Activated naive CD4-positive, alpha-beta T cell treated with anti-CD3 and anti-CD28 coated beads, Interleukin-2, amount 10 ng/mL, durations not matched to agents 7 days and 5 days (primary cell): ENCODE measurements around the gene C13orf46.

Experiments used
- CTCF ChIA-PET: fragments of 350-600 bp; sonication (Branson Sonifier 250); formaldehyde crosslinking; loops from one replicate; lab custom pipeline; 2021; ENCODE audit warnings: antibody characterized with exemption; lab: Charles Lee
- DNase-seq: peaks from one replicate; pipeline ENCODE4 v3.0.0-alpha.2; 2020
- H3K27ac Mint-ChIP-seq: one replicate; pipeline ENCODE4 v1.8.0; 2021; ENCODE audit warnings: mild to moderate bottlenecking, moderate library complexity, mixed read lengths
- H3K27me3 Mint-ChIP-seq: one replicate; pipeline ENCODE4 v1.8.0; 2021; ENCODE audit warnings: mild to moderate bottlenecking, mixed read lengths
- H3K36me3 Mint-ChIP-seq: one replicate; pipeline ENCODE4 v1.8.0; 2021; ENCODE audit warnings: mixed read lengths
- H3K4me1 Mint-ChIP-seq: one replicate; pipeline ENCODE4 v1.8.0; 2021; ENCODE audit warnings: mixed read lengths
- H3K4me3 Mint-ChIP-seq: one replicate; pipeline ENCODE4 v1.8.0; 2021; ENCODE audit warnings: mild to moderate bottlenecking, moderate library complexity, mixed read lengths
- H3K9me3 Mint-ChIP-seq: one replicate; pipeline ENCODE4 v1.8.0; 2021; ENCODE audit warnings: mixed read lengths

Gene C13orf46

DNA sequence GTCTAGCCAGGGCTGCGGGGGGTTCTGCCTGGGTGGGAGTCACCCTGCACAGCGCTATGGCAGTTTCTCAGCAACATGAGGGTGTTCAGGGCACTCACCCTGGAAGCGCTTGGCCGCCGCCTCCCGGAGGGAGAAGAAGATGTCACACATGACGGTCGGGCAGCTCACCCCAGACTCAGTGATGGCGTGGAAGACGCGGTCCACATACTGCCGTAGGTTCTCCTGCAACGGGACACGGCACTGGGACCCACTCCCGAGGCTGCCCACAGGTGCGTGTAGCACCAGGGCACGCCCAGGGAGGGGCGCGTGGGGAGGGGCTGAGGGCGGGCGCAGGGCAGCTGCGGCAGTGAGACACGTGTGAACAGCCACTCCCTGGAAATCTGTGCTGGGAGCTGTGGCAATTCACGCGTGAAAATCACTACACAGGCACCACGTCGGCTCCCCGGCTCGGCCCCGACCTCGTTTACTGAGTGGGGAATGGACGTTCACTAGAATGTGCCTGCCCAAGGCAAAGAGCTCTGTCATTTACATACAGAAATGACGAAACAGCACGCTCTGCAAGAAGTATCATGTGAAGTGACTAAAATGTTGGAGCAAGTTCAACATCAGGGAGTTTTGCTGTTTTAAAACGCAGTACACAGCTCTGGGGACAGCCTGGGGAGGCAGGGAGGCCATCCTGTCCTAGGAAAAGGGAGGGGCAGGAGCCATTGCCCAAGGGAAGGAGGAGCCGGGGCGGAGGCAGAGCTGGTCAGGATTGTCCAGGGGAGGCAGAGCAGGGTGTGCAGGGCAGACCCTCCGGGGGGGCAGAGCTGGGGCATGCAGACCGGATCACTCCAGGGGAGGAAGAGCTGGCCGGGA is 41.5 kb upstream of the C13orf46 start:
- CTCF ChIA-PET, result interaction anchor here (0.9 kb wide), 1 partner anchor 93 kb away, joined by 3 read pairs; no protein-coding TSS in a partner anchor
- no peak for DNase-seq
- Mint-ChIP-seq H3K9me3 (no peaks in the 10 kb centered on the region), H3K36me3 (peaks cover 38% of the 10 kb centered on the region), H3K4me1 (peaks cover 8% of the 10 kb centered on the region), H3K27ac (no peak overlapping the region), H3K4me3 (no peak overlapping the region), H3K27me3 (no peaks in the 10 kb centered on the region)

- DNase-seq, result no peak
- Mint-ChIP-seq H3K9me3 (no peaks in the 10 kb centered on the region), H3K36me3 (peaks cover 43% of the 10 kb centered on the region), H3K27me3 (no peaks in the 10 kb centered on the region), H3K4me3 (no peak overlapping the region), H3K27ac (no peak overlapping the region), H3K4me1 (peaks cover 8% of the 10 kb centered on the region)
- CTCF ChIA-PET, result no interaction called here
Observed at GRCh38 chr13:114013952-114014629, 40.2 kb upstream of the C13orf46 start.

DNA sequence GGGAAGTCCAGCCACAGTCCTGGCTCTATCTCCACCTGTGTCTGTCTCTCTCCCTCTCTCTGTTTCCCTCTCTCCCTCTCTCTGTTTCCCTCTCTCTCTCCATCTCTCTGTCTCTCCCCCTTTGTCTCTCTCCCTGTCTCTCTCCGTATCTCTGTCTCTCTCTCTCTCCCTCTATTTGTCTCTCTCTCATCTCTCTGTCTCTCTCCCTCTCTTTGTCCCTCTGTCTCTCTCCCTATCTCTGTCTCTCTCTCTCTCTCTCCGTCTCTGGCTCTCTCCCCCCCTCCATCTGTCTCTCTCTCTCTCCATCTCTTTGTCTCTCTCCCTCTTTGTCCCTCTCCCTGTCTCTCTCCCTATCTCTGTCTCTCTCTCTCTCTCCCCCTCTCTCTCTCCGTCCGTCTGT is 39.5 kb upstream of the C13orf46 start:
- Mint-ChIP-seq H3K4me3 (no peak overlapping the region), H3K9me3 (no peaks in the 10 kb centered on the region), H3K36me3 (peaks cover 42% of the 10 kb centered on the region), H3K4me1 (peaks cover 8% of the 10 kb centered on the region), H3K27ac (no peak overlapping the region), H3K27me3 (no peaks in the 10 kb centered on the region)
- DNase-seq, result no peak
- CTCF ChIA-PET, result no interaction called here

DNA sequence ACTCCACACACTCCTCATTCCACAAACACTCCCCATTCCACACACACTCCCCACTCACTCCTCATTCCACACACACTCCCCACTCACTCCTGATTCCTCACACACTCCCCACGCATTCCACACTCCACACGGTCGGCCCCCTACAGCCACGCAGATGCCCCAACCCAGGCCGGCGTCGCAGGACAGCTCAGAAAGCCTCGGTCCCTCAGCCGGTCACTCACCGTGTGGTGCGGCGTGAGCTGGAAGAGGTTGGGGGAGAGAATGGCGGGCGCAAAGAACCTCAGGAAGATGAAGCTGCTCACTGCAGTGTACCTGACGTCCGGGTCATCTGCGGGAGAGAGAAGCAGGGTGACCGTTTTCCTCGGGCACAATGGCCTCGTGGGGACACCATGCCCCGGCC is 39.0 kb upstream of the C13orf46 start:
- Mint-ChIP-seq H3K4me1 (peaks cover 8% of the 10 kb centered on the region), H3K27ac (no peak overlapping the region), H3K36me3 (peaks cover 38% of the 10 kb centered on the region), H3K4me3 (no peak overlapping the region), H3K27me3 (no peaks in the 10 kb centered on the region), H3K9me3 (no peaks in the 10 kb centered on the region)
- CTCF ChIA-PET, result no interaction called here
- DNase-seq, result no peak

DNA sequence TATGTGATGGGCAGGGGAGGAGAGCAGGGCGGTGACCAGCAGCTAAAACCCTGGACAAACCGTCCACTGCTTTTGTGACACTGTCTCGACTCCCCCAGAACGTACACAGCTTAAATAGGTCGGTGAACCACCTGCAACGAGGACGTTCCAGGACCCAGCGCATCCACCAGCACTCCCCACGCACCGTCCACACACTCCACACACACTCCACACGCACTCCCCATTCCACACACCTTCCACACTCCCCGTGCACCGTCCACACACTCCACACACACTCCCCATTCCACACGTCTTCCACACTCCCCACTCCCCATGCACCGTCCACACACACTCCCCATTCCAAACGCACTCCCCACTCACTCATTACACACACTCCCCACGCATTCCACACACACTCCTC is 38.3 kb upstream of the C13orf46 start:
- Mint-ChIP-seq H3K27ac (no peak overlapping the region), H3K27me3 (no peaks in the 10 kb centered on the region), H3K9me3 (no peaks in the 10 kb centered on the region), H3K4me1 (peaks cover 8% of the 10 kb centered on the region), H3K4me3 (no peak overlapping the region), H3K36me3 (peaks cover 37% of the 10 kb centered on the region)
- CTCF ChIA-PET, result no interaction called here
- DNase-seq, result no peak

DNA sequence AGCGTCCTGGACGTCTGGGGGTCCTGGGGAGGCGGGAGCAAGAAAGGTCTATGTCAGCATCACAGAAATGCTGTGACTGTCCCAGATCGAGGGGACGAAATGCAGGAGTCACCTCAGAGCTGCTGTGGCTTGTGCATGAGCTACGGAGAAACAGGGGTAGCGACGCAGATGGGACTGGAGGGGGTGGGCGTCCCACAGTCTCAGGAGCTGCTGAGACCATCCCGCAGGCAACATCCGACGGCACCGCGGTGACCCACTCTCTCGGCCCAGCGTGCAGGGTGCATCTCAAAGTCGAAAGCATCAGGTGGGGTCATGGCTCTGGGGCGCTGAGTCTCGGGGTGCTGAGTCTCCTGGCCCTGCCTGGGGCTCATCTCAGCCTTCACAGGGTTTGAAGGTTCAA is 37.4 kb upstream of the C13orf46 start:
- H3K36me3 Mint-ChIP-seq, result peaks cover 30% of the 10 kb centered on the region
- CTCF ChIA-PET, result no interaction called here
- no peak overlapping the region for H3K4me3 Mint-ChIP-seq
- no peaks in the 10 kb centered on the region for H3K27me3 Mint-ChIP-seq
- peaks cover 8% of the 10 kb centered on the region for H3K4me1 Mint-ChIP-seq
- H3K9me3 Mint-ChIP-seq, result no peaks in the 10 kb centered on the region
- peak overlapping the region; percentile 83 for H3K27ac Mint-ChIP-seq
- DNase-seq, result no peak

GRCh38 chr13:114010401-114011101 is 36.7 kb upstream of the C13orf46 start:
- H3K4me1 Mint-ChIP-seq, result peaks cover 8% of the 10 kb centered on the region
- no peaks in the 10 kb centered on the region for H3K27me3 Mint-ChIP-seq
- no peaks in the 10 kb centered on the region for H3K9me3 Mint-ChIP-seq
- peak; percentile 45 for DNase-seq
- peak overlapping the region; percentile 83 for H3K27ac Mint-ChIP-seq
- peaks cover 26% of the 10 kb centered on the region for H3K36me3 Mint-ChIP-seq
- H3K4me3 Mint-ChIP-seq, result no peak overlapping the region
- CTCF ChIA-PET, result no interaction called here

DNA sequence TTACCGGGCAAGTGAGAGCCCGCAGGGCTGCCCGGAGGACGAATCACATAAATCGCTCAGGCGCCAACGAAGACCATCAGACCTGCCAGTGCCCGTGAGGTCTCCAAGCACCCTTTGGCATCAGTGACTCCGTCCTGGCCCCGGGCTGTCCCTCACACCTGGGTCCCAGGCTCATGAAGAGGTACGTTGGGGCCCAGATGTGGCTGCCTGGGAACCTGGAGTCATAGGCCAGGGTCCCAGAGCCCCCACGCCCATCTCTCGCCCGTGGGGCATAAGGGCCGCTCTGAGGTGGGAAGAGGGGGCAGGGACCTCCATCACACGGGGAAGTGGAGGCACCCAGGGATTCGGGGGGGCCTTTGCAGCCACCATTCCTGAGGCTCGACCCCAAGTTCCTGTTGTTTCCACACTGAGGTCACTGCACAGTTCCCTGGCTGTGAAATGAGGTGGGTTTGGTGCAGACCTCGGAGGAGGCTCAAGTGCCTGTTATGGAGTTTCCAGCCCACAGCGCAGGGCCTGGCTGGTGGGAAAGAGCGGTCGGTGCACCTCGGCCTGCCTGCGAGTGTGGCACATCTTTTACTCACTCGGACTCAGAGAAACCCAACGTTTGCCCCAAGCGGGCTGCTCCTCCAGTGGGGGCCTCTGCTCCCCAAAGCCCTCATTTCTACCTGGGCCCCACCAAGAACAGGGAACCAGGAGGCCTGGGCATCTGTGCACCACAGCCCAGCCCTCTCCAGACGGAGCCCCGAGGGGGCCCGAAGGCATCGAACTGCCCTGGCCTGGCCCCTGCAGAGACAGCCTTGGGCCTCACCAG is 35.9 kb upstream of the C13orf46 start:
- no peak for DNase-seq
- Mint-ChIP-seq H3K27me3 (no peaks in the 10 kb centered on the region), H3K9me3 (no peaks in the 10 kb centered on the region), H3K36me3 (peaks cover 27% of the 10 kb centered on the region), H3K4me1 (peaks cover 8% of the 10 kb centered on the region), H3K4me3 (no peak overlapping the region), H3K27ac (peak overlapping the region; percentile 78)
- CTCF ChIA-PET, result no interaction called here

DNA sequence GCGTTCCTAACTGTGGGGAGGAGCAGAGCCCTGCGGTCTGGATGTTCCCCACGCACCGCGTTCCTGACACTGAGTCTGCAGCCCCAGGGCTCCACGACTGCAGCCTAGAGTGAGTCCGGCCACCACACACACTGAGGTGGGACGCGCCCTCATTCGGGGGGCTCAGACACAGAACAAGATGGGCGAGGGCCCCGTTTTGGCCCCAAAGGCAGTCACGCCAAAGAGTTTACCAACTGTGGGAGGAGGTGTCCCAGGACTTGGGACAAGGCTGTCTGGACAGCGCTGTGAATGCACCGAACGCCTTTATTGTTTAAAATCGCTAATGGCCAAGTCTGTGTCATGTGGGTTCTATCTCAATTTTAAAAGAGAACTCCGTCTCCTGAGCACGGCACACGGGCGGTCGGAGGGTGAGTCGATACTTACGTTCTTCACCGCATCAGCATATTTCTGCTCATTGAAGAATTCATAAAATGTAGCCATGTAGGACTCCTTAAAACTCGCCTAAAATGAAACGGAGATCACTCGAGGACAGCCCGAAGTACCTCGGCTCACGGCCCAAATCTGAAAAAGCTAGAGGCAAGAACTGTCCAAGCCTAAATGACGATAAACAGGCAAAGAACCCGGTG is 35.2 kb upstream of the C13orf46 start:
- Mint-ChIP-seq H3K36me3 (peaks cover 29% of the 10 kb centered on the region), H3K27me3 (no peaks in the 10 kb centered on the region), H3K27ac (peak overlapping the region; percentile 78), H3K9me3 (no peaks in the 10 kb centered on the region), H3K4me1 (peaks cover 8% of the 10 kb centered on the region), H3K4me3 (no peak overlapping the region)
- CTCF ChIA-PET, result no interaction called here
- no peak for DNase-seq

DNA sequence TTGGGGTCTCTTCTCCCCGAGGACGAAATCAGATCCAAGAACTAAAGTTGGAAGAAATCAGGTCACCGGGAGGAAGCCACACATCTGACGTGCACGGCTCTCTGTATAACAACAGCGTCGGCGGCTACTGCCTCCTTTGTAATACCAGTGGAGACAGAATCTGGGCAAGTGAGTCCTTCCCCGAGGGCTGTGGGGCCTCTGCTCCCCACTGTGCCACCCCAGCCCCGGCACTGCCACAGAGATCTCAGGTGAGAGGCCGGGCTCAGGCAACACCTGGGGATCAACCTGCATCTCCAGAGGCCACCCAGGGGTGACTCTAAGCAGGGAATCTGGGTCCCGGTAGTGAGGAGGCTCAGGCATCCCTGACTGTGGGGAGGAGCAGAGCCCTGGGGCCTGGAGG is 33.7 kb upstream of the C13orf46 start:
- no peak for DNase-seq
- Mint-ChIP-seq H3K4me1 (peaks cover 8% of the 10 kb centered on the region), H3K4me3 (no peak overlapping the region), H3K9me3 (no peaks in the 10 kb centered on the region), H3K36me3 (peaks cover 30% of the 10 kb centered on the region), H3K27ac (no peak overlapping the region), H3K27me3 (no peaks in the 10 kb centered on the region)
- CTCF ChIA-PET, result no interaction called here

GRCh38 chr13:114005206-114005724 is 31.4 kb upstream of the C13orf46 start:
- peak overlapping the region; percentile 64 for H3K27ac Mint-ChIP-seq
- H3K4me1 Mint-ChIP-seq, result no peaks in the 10 kb centered on the region
- no peak for DNase-seq
- H3K9me3 Mint-ChIP-seq, result no peaks in the 10 kb centered on the region
- CTCF ChIA-PET, result no interaction called here
- H3K4me3 Mint-ChIP-seq, result no peak overlapping the region
- peaks cover 30% of the 10 kb centered on the region for H3K36me3 Mint-ChIP-seq
- no peaks in the 10 kb centered on the region for H3K27me3 Mint-ChIP-seq

DNA sequence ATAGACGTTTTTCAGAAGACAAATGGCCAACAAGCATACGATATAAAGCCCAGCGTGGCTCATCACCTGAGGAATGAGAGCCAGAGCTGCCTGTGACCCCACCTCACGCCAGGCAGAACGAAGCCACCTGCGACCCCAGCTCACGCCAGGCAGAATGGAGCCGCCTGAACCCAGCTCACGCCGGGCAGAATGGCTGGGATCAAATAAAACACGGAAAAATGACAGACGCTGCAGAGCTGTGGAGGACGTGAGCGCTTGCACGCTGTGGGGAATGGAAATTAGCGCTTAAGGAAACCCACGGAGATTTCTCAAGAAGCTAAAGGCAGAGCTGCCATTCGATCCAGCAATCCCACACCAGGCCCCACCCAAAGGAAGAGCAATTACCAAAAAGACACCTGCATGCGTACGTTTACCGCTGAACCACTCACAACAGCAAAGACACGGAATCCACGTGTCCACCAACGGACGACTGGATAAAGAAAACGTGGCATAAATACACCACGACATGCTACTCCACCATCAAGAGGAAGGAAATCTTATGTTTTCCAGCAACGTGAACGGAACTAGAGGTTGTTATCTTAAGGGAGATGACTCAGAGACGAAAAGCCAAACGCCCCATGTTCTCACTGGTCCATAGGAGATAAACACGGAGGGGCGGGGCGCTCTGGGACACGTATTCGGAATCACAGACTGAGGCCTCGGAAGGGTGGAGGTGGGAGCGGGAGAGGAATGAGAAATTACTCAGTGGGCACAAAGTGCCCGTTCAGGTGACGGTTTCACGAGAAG is 30.7 kb upstream of the C13orf46 start:
- Mint-ChIP-seq H3K36me3 (peaks cover 25% of the 10 kb centered on the region), H3K4me1 (no peaks in the 10 kb centered on the region), H3K9me3 (no peaks in the 10 kb centered on the region), H3K27ac (peak overlapping the region; percentile 62), H3K27me3 (no peaks in the 10 kb centered on the region), H3K4me3 (no peak overlapping the region)
- no peak for DNase-seq
- CTCF ChIA-PET, result no interaction called here
